Measurements from ENCODE around the gene ABCB8. TPM values are rescaled to one million over a fixed set of nuclear protein-coding genes. Genes with fewer than 3 reads are reported as not detected.

ABCB8 gene
- total and polyA plus RNA-seq, 9 donors, result 6.1 to 45.2 (median 26.3) TPM

DNA sequence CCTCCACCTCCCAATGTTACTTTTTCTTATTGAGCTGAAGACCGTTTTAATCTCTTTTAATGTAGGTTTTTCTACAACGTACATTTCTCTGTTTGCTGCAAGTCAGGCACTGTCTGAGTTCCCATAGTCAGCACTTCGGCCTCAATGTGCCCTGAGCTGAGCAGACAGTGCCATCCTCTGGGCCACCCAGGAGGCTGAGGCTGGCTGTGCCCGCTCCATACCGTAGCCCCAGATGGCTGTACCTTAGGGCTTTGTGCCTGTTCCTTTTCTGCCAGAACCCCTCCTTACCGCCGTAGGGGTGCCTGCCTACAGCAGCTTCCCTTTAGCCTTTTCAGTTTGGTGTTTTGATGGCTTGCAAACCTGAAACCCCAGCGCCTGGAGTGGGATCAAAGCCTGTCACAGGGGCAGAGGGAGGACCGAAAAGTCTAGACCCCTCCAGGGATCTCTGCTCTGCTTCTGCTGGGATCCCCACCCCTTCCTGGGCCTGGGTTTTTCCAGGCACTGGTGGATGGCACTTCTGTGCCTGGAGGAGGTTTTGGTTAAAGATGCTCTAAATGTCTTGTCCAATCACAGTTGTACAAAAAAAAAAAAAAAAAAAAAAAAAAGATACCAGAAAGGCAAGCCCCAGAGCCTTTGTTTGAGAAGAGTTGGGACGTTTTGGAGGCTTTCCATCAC lies 67.0 kb downstream of the ABCB8 start:
- no peaks in the 10 kb centered on the region for H3K9me3 ChIP-seq
- intact Hi-C loops (cut with DNase I), result no loop called here
- no peak for DNase-seq
- H3K27me3 ChIP-seq, result no peaks in the 10 kb centered on the region
- TF ChIP-seq CTCF (IDR thresholded peaks at IDR 0.05), result no peak
- TF ChIP-seq EP300 (IDR thresholded peaks at IDR 0.05), result no peak
- TF ChIP-seq POLR2A (IDR thresholded peaks at IDR 0.05), result no peak
- no peak overlapping the region for H3K27ac ChIP-seq
- no peaks in the 10 kb centered on the region for H3K36me3 ChIP-seq
- WGBS, 3 donors, result 70 to 72% (median 71%) methylated on average over 10 of the region's 10 CpGs
- H3K4me3 ChIP-seq, result no peak overlapping the region
- H3K4me1 ChIP-seq (ENCODE audit: insufficient read depth), result peaks cover 5% of the 10 kb centered on the region

GRCh38 chr7:151095828-151096475 lies 67.7 kb downstream of the ABCB8 start:
- no peak overlapping the region for H3K4me3 ChIP-seq
- intact Hi-C loops (cut with DNase I), result no loop called here
- no peak for TF ChIP-seq EP300 (IDR thresholded peaks at IDR 0.05)
- TF ChIP-seq POLR2A (IDR thresholded peaks at IDR 0.05), result no peak
- no peak for TF ChIP-seq CTCF (IDR thresholded peaks at IDR 0.05)
- peaks cover 5% of the 10 kb centered on the region for H3K4me1 ChIP-seq (ENCODE audit: insufficient read depth)
- no peaks in the 10 kb centered on the region for H3K27me3 ChIP-seq
- 73 to 76% (median 75%) methylated on average over 17 of the region's 17 CpGs for WGBS, 3 donors
- DNase-seq, result no peak
- H3K27ac ChIP-seq, result no peak overlapping the region
- no peaks in the 10 kb centered on the region for H3K36me3 ChIP-seq
- H3K9me3 ChIP-seq, result no peaks in the 10 kb centered on the region

Other genes with a start within 250 kb of the ABCB8 start
- gene TMEM176B, start 228.1 kb upstream of the ABCB8 start, total RNA-seq, result 100 to 1,000 TPM in 6 of 7 donors, 10 to 100 TPM in 1; 86.7 to 145 (median 137) TPM
- gene TMEM176B, start 228.1 kb upstream of the ABCB8 start, polyA plus RNA-seq, result 100 to 1,000 TPM; 109 to 131 TPM
- gene TMEM176A, start 227.7 kb upstream of the ABCB8 start, total RNA-seq, result 100 to 1,000 TPM in 5 of 7 donors, 10 to 100 TPM in 2; 71.8 to 166 (median 127) TPM
- 100 to 1,000 TPM in 1 of 2 donors, 10 to 100 TPM in 1; 92.7 to 143 TPM for gene TMEM176A, start 227.7 kb upstream of the ABCB8 start, polyA plus RNA-seq
- gene AOC1, start 175.9 kb upstream of the ABCB8 start, total RNA-seq, result under 1 TPM in 2 of 7 donors, not detected in 5; 0.26 to 0.95 TPM
- gene AOC1, start 175.9 kb upstream of the ABCB8 start, polyA plus RNA-seq, result not detected
- 10 to 100 TPM in 2 of 7 donors, 1 to 10 TPM in 5; 2.0 to 26.3 (median 8.0) TPM for gene KCNH2, start 50.1 kb upstream of the ABCB8 start, total RNA-seq
- gene KCNH2, start 50.1 kb upstream of the ABCB8 start, polyA plus RNA-seq, result 1 to 10 TPM; 3.0 to 5.0 TPM
- 10 to 100 TPM in 1 of 7 donors, 1 to 10 TPM in 6; 2.9 to 26.0 (median 5.4) TPM for gene NOS3, start 37.4 kb upstream of the ABCB8 start, total RNA-seq
- 1 to 10 TPM; 1.0 to 8.9 TPM for gene NOS3, start 37.4 kb upstream of the ABCB8 start, polyA plus RNA-seq
- gene ATG9B, start 4.0 kb upstream of the ABCB8 start, total RNA-seq, result 1 to 10 TPM in 1 of 7 donors, under 1 TPM in 6; 0.18 to 1.0 (median 0.40) TPM
- gene ATG9B, start 4.0 kb upstream of the ABCB8 start, polyA plus RNA-seq, result under 1 TPM; 0.03 to 0.19 TPM
- 1 to 10 TPM; 2.5 to 9.4 (median 4.5) TPM for gene ASIC3, start 20.1 kb downstream of the ABCB8 start, total RNA-seq
- 1 to 10 TPM; 1.0 to 2.9 TPM for gene ASIC3, start 20.1 kb downstream of the ABCB8 start, polyA plus RNA-seq
- 1 to 10 TPM; 2.7 to 5.9 (median 4.1) TPM for gene CDK5, start 29.4 kb downstream of the ABCB8 start, total RNA-seq
- gene CDK5, start 29.4 kb downstream of the ABCB8 start, polyA plus RNA-seq, result 1 to 10 TPM; 3.8 to 9.4 TPM
- gene SLC4A2, start 31.1 kb downstream of the ABCB8 start, total RNA-seq, result 100 to 1,000 TPM in 4 of 7 donors, 10 to 100 TPM in 3; 55.6 to 127 (median 108) TPM
- 10 to 100 TPM; 10.5 to 53.2 TPM for gene SLC4A2, start 31.1 kb downstream of the ABCB8 start, polyA plus RNA-seq
- gene FASTK, start 52.4 kb downstream of the ABCB8 start, total RNA-seq, result 10 to 100 TPM; 58.0 to 93.3 (median 75.8) TPM
- gene FASTK, start 52.4 kb downstream of the ABCB8 start, polyA plus RNA-seq, result 10 to 100 TPM in 1 of 2 donors, 1 to 10 TPM in 1; 5.4 to 95.2 TPM
- 10 to 100 TPM; 19.0 to 40.3 (median 33.8) TPM for gene TMUB1, start 55.0 kb downstream of the ABCB8 start, total RNA-seq
- gene TMUB1, start 55.0 kb downstream of the ABCB8 start, polyA plus RNA-seq, result 10 to 100 TPM in 1 of 2 donors, 1 to 10 TPM in 1; 1.9 to 28.8 TPM
- gene AGAP3, start 58.0 kb downstream of the ABCB8 start, total RNA-seq, result 100 to 1,000 TPM in 4 of 7 donors, 10 to 100 TPM in 3; 58.7 to 125 (median 101) TPM
- 10 to 100 TPM; 22.3 to 77.4 TPM for gene AGAP3, start 58.0 kb downstream of the ABCB8 start, polyA plus RNA-seq
- not detected for gene GBX1, start 139.2 kb downstream of the ABCB8 start, total RNA-seq
- not detected for gene GBX1, start 139.2 kb downstream of the ABCB8 start, polyA plus RNA-seq
- not detected for gene ASB10, start 158.8 kb downstream of the ABCB8 start, total RNA-seq
- gene ASB10, start 158.8 kb downstream of the ABCB8 start, polyA plus RNA-seq, result not detected
- gene H2BK1, start 182.0 kb downstream of the ABCB8 start, total RNA-seq, result 1 to 10 TPM in 3 of 7 donors, not detected in 4; 1.0 to 1.3 (median 1.1) TPM
- gene H2BK1, start 182.0 kb downstream of the ABCB8 start, polyA plus RNA-seq, result under 1 TPM in 1 of 2 donors, not detected in 1; 0.36 TPM
- gene ABCF2, start 198.8 kb downstream of the ABCB8 start, total RNA-seq, result 10 to 100 TPM; 20.5 to 40.3 (median 31.0) TPM
- 10 to 100 TPM; 13.6 to 19.9 TPM for gene ABCF2, start 198.8 kb downstream of the ABCB8 start, polyA plus RNA-seq
- gene CHPF2, start 204.0 kb downstream of the ABCB8 start, total RNA-seq, result 10 to 100 TPM; 19.3 to 36.2 (median 28.5) TPM
- gene CHPF2, start 204.0 kb downstream of the ABCB8 start, polyA plus RNA-seq, result 10 to 100 TPM in 1 of 2 donors, 1 to 10 TPM in 1; 8.4 to 18.8 TPM
- 100 to 1,000 TPM in 4 of 7 donors, 10 to 100 TPM in 3; 30.2 to 203 (median 101) TPM for gene SMARCD3, start 220.2 kb downstream of the ABCB8 start, total RNA-seq
- 10 to 100 TPM; 43.5 to 56.1 TPM for gene SMARCD3, start 220.2 kb downstream of the ABCB8 start, polyA plus RNA-seq